K562 (cell line): ENCODE data around the gene NDUFS8. TPM values are rescaled to one million over a fixed set of nuclear protein-coding genes. Genes with fewer than 3 reads are reported as not detected.

ENCODE experiments used
- ATAC-seq: fragments of 200-7000 bp; cut with Tn5 transposase; 3 replicates; pipeline ENCODE4 v1.9.1; 2020; ENCODE audit warnings: moderate library complexity
- BruUV-seq: library from RNA; stranded (reverse); fragments of 400-500 nt; replicated peaks from 2 replicates; lab custom pipeline; 2021; lab: Mats Ljungman, UMichigan
- CTCF ChIA-PET: fragments of 300-600 bp; formaldehyde crosslinking; extraction: SDS; loops from one replicate; lab custom pipeline; 2021; ENCODE audit warnings: low intra/inter-chr PET ratio; lab: Yijun Ruan, JAX
- POLR2A ChIA-PET: fragments of 300-600, 350-650 bp; sonication (Branson Sonifier 250); formaldehyde crosslinking; extraction: SDS; loops from one replicate; lab custom pipeline; 2021; ENCODE audit warnings: antibody characterized with exemption, inconsistent platforms; lab: Yijun Ruan, JAX
- DNase-seq, 4 experiments: peaks; one replicate each; pipeline versions ENCODE4 v3.0.0 to v3.0.0-alpha.2; 2011 to 2018; ENCODE audit warnings: low spot score in 3 of 4, mixed read lengths in 3 of 4; ENCODE audit errors: extremely low read depth in 1 of 4
- FAIRE-seq: peaks from 2 replicates; lab custom pipeline; 2011; peaks lifted over from hg19 to GRCh38; lab: Jason Lieb, UNC
- H2AFZ ChIP-seq: 2 replicates; pipeline ENCODE4 v1.6.0; 2011; ENCODE audit warnings: low read depth, low read length, control low read depth, inconsistent platforms
- H3K27ac ChIP-seq: fragments of 200-600 bp; 3 replicates; pipeline ENCODE4 v1.8.0; 2011; ENCODE audit warnings: low read depth, mild to moderate bottlenecking, control low read depth, inconsistent platforms, low read length, moderate library complexity, mixed read lengths; ENCODE audit errors: extremely low read depth
- H3K27me3 ChIP-seq, 2 experiments: fragments of 300-600 bp in 1 of 2; 2 replicates in 1 of 2; 3 replicates in 1 of 2; pipeline versions ENCODE4 v1.6.0 to v1.8.0; 2011; ENCODE audit warnings: inconsistent platforms in 2 of 2, low read length in 2 of 2, mild to moderate bottlenecking in 1 of 2, mixed read lengths in 1 of 2, moderate library complexity in 1 of 2; ENCODE audit not compliant: control insufficient read depth in 2 of 2, insufficient read depth in 2 of 2
- H3K36me3 ChIP-seq: fragments of 300-600 bp; 3 replicates; pipeline ENCODE4 v1.8.0; 2011; ENCODE audit warnings: mild to moderate bottlenecking, low read length, inconsistent platforms; ENCODE audit not compliant: control insufficient read depth, insufficient read depth
- H3K4me1 ChIP-seq, 2 experiments: fragments of 200-600 bp in 1 of 2; replicated peaks in 1 of 2; 2 replicates in 1 of 2; 3 replicates in 1 of 2; pipeline versions ENCODE4 v1.5.1 to v1.8.0; 2011; ENCODE audit warnings: inconsistent platforms in 2 of 2, low read length in 2 of 2, mild to moderate bottlenecking in 1 of 2, mixed read lengths in 1 of 2, moderate library complexity in 1 of 2; ENCODE audit not compliant: control insufficient read depth in 2 of 2, insufficient read depth in 2 of 2
- H3K4me2 ChIP-seq: 2 replicates; pipeline ENCODE4 v1.6.1; 2011; ENCODE audit warnings: low read length, control low read depth, inconsistent platforms, mixed read lengths; ENCODE audit not compliant: insufficient read depth
- H3K4me3 ChIP-seq: fragments of 200-600 bp; sonication (generic), shearing (Covaris generic); 2 replicates; pipeline ENCODE4 v1.5.1; 2016; ENCODE audit warnings: control low read depth, inconsistent platforms
- H3K79me2 ChIP-seq: fragments of 200-600 bp; 3 replicates; pipeline ENCODE4 v1.8.0; 2011; ENCODE audit warnings: low read length, inconsistent platforms; ENCODE audit not compliant: control insufficient read depth, insufficient read depth
- H3K9ac ChIP-seq, 2 experiments: 2 replicates each; pipeline versions ENCODE4 v1.6.0 to v1.6.1; 2011; ENCODE audit warnings: low read depth in 2 of 2, low read length in 2 of 2, control low read depth in 1 of 2, inconsistent platforms in 1 of 2, mild to moderate bottlenecking in 1 of 2, mixed read lengths in 1 of 2; ENCODE audit not compliant: insufficient read depth in 1 of 2
- H3K9me1 ChIP-seq: one replicate; pipeline ENCODE4 v1.6.0; 2011; ENCODE audit warnings: inconsistent platforms, mild to moderate bottlenecking, low read length, moderate library complexity; ENCODE audit not compliant: control insufficient read depth, insufficient read depth
- H3K9me3 ChIP-seq: replicated peaks from 2 replicates; pipeline ENCODE4 v1.5.1; 2011; ENCODE audit warnings: low read depth, low read length, inconsistent platforms; ENCODE audit not compliant: control insufficient read depth, insufficient read depth
- H4K20me1 ChIP-seq: replicated peaks from 2 replicates; pipeline ENCODE4 v1.6.1; 2011; ENCODE audit warnings: low read length, inconsistent platforms, mixed read lengths; ENCODE audit not compliant: control insufficient read depth, insufficient read depth
- BRF1 ChIP-seq: IDR thresholded peaks from 3 replicates; pipeline ENCODE4 v1.6.1; 2011; ENCODE audit warnings: borderline replicate concordance, mild to moderate bottlenecking; ENCODE audit not compliant: insufficient read length; ENCODE audit errors: extremely low read depth
- E2F8 ChIP-seq: fragments of 450-650 bp; IDR thresholded peaks from 2 replicates; pipeline ENCODE4 v1.7.1; 2018; ENCODE audit warnings: mild to moderate bottlenecking, low read depth; ENCODE audit not compliant: partially characterized antibody
- FOXJ3 ChIP-seq: sonication (generic); formaldehyde crosslinking; IDR thresholded peaks from 2 replicates; pipeline ENCODE4 v1.4.0; 2020; ENCODE audit warnings: mild to moderate bottlenecking, missing genetic modification reagents
- GABPB2 ChIP-seq: fragments of 250-450 bp; sonication (Bioruptor Pico); conservative IDR thresholded peaks from 2 replicates; pipeline ENCODE4 v1.5.1; 2021; ENCODE audit warnings: mild to moderate bottlenecking
- PPARD ChIP-seq: fragments of 250-450 bp; sonication (Bioruptor Pico); IDR thresholded peaks from 2 replicates; pipeline ENCODE4 v1.8.0; 2022; ENCODE audit warnings: inconsistent platforms, mild to moderate bottlenecking, moderate library complexity
- PTRF ChIP-seq: fragments of 450-650 bp; IDR thresholded peaks from 2 replicates; pipeline ENCODE4 v1.6.1; 2016; ENCODE audit warnings: mild to moderate bottlenecking, missing genetic modification characterization, missing compliant biosample characterization
- RFX1 ChIP-seq: fragments of 450-650 bp; IDR thresholded peaks from 2 replicates; pipeline ENCODE4 v1.6.1; 2016; ENCODE audit warnings: mild to moderate bottlenecking, moderate library complexity
- SIX5 ChIP-seq, 2 experiments: IDR thresholded peaks; 2 replicates each; pipeline ENCODE4 v1.6.1; 2011; ENCODE audit warnings: low read length in 2 of 2, borderline replicate concordance in 1 of 2, low read depth in 1 of 2, mild to moderate bottlenecking in 1 of 2, moderate library complexity in 1 of 2; ENCODE audit not compliant: insufficient read depth in 1 of 2
- SNRNP70 ChIP-seq: fragments of 200-400 bp; formaldehyde crosslinking; optimal IDR thresholded peaks from 2 replicates; pipeline ENCODE3; 2017; ENCODE audit warnings: low read depth, low read length
- ZHX1 ChIP-seq: fragments of 150-350 bp; conservative IDR thresholded peaks from 2 replicates; pipeline ENCODE4 v1.6.1; 2014; ENCODE audit warnings: low read length
- ZNF239 ChIP-seq: fragments of 250-450 bp; sonication (Bioruptor Pico); IDR thresholded peaks from 2 replicates; pipeline ENCODE4 v1.4.0; 2020; ENCODE audit warnings: mild to moderate bottlenecking
- WGBS: fragments of 100-300 bp; shearing (Covaris generic); methylation state at CpG from one replicate; pipeline ENCODE4 v1.1.6; 2016; ENCODE audit warnings: low coverage, mixed read lengths; ENCODE audit not compliant: insufficient coverage; ENCODE audit errors: missing lambda C conversion rate; 5-methylcytosine and 5-hydroxymethylcytosine counted together
- in situ Hi-C: fragments of 300-500 bp; cut with MboI; formaldehyde crosslinking; loops from 4 replicates; pipeline ENCODE4 v1.15.0; 2018; ENCODE audit warnings: inconsistent platforms, mixed read lengths
- intact Hi-C: fragments of 100-400 bp; cut with micrococcal nuclease; formaldehyde crosslinking; loops from 2 replicates; pipeline ENCODE4 v1.14.2; 2022
- polyA plus RNA-seq, 8 experiments: library from polyadenylated mRNA; depleted of rRNA in 4 of 8; stranded (reverse) in 5 of 8; unstranded in 3 of 8; fragments of >200 nt; fragmentation: Nextera tagmentation in 2 of 8; fragmentation: Illumina TruSeq in 1 of 8; extraction: Ambion mirVana in 2 of 8; extraction: Trizol in 1 of 8; gene quantifications; 2 replicates each; pipeline versions ENCODE4 v1.2.1 to v1.2.3, GENCODE V29; 2011 to 2014; ENCODE audit warnings: inconsistent platforms in 1 of 8, missing spikeins in 1 of 8
- total RNA-seq, 7 experiments: library from RNA; depleted of rRNA in 6 of 7; stranded (reverse); fragments of >200 nt in 6 of 7; fragmentation: Illumina TruSeq in 2 of 7; extraction: Trizol in 2 of 7; gene quantifications; 2 replicates each; pipeline versions ENCODE4 v1.2.1 to v1.2.3, GENCODE V29; 2011 to 2021; ENCODE audit warnings: low replicate concordance in 1 of 7

NDUFS8 gene
- total and polyA plus RNA-seq, 9 of the 15 experiments (the other 6 are each of a cell fraction or from before 2014, with no cell fraction given), result 36.5 to 351 (median 101) TPM

GRCh38 chr11:68022531-68022930, 8.0 kb upstream of the NDUFS8 start:
- no peak for DNase-seq
- H3K27me3 ChIP-seq, result no peaks in the 10 kb centered on the region
- no TSS peak for BruUV-seq
- H3K9me3 ChIP-seq, result no peaks in the 10 kb centered on the region
- no peaks in the 10 kb centered on the region for H3K79me2 ChIP-seq
- H3K4me1 ChIP-seq, result peaks cover 0 to 51% of the 10 kb centered on the region in 2 experiments; a peak in 3 of 5 replicates
- H3K9me1 ChIP-seq, result no peaks in the 10 kb centered on the region
- 46% methylated on average over 10 of the region's 13 CpGs for WGBS
- in situ Hi-C loops (no loop called here), intact Hi-C loops (no loop called here)
- CTCF ChIA-PET, result no interaction called here
- TF ChIP-seq PTRF (tag), result no peak
- TF ChIP-seq ZHX1, result no peak
- no peak for TF ChIP-seq PPARD
- no peak for TF ChIP-seq E2F8
- no peak for TF ChIP-seq FOXJ3 (CRISPR knock-in tag)
- no peak for TF ChIP-seq RFX1
- no peak for TF ChIP-seq SNRNP70
- TF ChIP-seq ZNF239, result no peak
- TF ChIP-seq SIX5 (IDR thresholded peaks at IDR 0.05; ENCODE audit: borderline replicate concordance in 1 of 2, insufficient read depth in 1 of 2, low read depth in 1 of 2, low read length in 2 of 2), result no peak
- no peak for TF ChIP-seq BRF1
- TF ChIP-seq GABPB2 (CRISPR knock-in tag), result no peak
- ATAC-seq, result no peak
- no peak overlapping the region for H2AFZ ChIP-seq
- H3K4me2 ChIP-seq, result no peak overlapping the region
- H3K9ac ChIP-seq, result peak overlapping the region in 1 of 2 experiments; percentile 55; a peak in 1 of 4 replicates
- FAIRE-seq, result no peak
- H4K20me1 ChIP-seq, result peaks cover 4% of the 10 kb centered on the region; the same call in 1 of the 2 replicates
- POLR2A ChIA-PET, result interaction anchor here (0.7 to 2.3 kb wide), 4 partner anchors 8 to 332 kb away, joined by 3 to 7 read pairs (median 3); partner anchors contain the start of gene NDUFS8
- H3K4me3 ChIP-seq, result no peak overlapping the region
- no peak overlapping the region for H3K27ac ChIP-seq
- H3K36me3 ChIP-seq, result no peaks in the 10 kb centered on the region
